ENCODE data around the gene FAM163B.
A peak's percentile ranks its signal among the peaks of the same experiment; 100 is the strongest.

FAM163B gene

GRCh38 chr9:133597316-133597957 lies 11.8 kb downstream of the FAM163B start:
- DNase-seq, result no peak

- no peak for DNase-seq
These were observed 13.3 kb downstream of the FAM163B start for GRCh38 chr9:133595910-133596309.

DNA sequence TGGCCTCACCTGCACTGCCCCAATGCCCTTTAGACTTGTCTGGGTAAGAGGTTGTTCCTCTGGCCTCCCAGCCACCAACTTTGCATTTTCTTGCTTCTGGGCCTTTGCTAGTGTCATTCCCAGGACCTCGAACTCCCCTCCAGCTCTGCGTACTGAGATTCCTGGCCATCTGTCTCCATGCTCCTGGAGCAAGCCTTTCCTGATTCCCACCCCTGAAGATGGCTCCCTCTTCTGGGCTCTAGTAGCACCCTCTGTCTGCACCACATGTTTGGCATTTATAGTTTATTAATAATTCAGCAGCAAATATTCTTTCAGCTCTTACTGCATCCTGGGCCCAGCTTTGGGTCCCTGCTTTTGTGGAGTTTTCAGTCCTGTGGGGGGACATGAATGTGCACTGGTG lies 14.9 kb downstream of the FAM163B start:
- DNase-seq, result no peak

- no peak for DNase-seq
These were observed 15.5 kb downstream of the FAM163B start for GRCh38 chr9:133593587-133594253.

GRCh38 chr9:133592731-133593409 lies 16.3 kb downstream of the FAM163B start:
- DNase-seq, result peak in 1 of 2 experiments; percentile 9

GRCh38 chr9:133591985-133592384 lies 17.2 kb downstream of the FAM163B start:
- DNase-seq, result no peak

DNA sequence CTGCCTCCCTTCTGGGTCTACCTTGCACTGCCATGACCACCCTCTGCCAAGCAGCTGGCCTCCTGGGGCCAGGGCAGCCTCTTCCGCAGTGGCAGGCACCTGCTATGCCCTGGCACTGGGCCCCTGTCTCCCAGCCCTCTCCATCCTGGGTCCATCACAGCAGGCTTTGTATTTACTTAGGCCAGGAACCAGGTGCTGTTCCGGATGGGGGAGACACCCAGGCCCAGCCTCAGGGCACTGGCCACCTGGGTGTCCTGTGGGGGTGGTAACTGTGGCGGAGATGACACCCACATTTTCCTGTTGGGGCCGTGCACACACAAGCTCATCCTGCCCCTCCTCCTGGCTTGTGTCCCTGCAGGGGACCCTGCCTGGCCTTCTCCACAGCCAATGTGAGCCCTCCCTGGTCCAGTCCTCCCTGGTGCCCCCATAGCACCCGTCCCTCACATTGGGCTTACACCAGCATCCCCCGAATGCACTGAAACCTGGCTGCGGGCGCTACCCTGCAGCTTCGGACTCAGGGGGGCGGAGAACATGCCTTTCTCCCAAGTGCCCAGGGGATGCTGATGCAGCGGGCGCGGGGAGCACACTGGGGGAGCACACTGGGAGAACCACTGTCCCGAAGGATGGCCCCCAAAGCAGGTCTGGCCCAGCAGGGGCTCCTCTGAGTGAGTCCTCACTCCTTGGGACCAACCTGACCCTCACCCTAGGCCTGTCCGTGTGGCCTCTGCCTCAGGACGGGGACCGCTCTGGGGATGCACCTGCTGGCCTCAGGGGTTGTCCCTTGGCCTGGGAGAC lies 17.9 kb downstream of the FAM163B start:
- DNase-seq, result no peak

- DNase-seq, result no peak
These were observed 18.8 kb downstream of the FAM163B start for GRCh38 chr9:133590231-133590855.

GRCh38 chr9:133589454-133590227 lies 19.5 kb downstream of the FAM163B start:
- DNase-seq, result no peak

- no peak for DNase-seq
These were observed 21.7 kb downstream of the FAM163B start for GRCh38 chr9:133587466-133587865.

DNA sequence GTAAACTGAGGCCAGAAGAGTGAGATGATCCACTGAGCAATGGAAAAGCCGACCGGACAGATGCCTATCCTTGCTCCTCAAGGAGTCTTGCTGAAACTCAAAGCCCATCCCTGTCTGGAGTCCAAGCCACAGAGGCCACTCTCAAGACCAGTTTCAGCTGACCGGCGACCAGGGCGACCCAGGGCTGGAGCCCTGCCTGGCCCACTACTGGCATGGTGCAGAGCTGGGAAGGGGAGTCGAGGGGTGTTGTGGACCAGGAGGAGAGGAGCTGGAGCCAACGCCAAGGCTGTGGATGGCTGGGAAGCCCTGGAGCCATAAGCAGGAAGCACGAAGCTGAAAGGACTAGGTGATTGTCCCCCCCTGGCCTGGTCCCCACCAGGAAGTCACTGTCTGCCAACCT lies 22.1 kb downstream of the FAM163B start:
- no peak for DNase-seq

GRCh38 chr9:133585481-133586351 lies 23.5 kb downstream of the FAM163B start:
- peak; percentile 10 to 51 for DNase-seq

GRCh38 chr9:133584559-133585476 lies 24.4 kb downstream of the FAM163B start:
- peak; percentile 58 to 76 for DNase-seq

- DNase-seq, result no peak
These were observed 25.0 kb downstream of the FAM163B start for GRCh38 chr9:133584167-133584558.

DNA sequence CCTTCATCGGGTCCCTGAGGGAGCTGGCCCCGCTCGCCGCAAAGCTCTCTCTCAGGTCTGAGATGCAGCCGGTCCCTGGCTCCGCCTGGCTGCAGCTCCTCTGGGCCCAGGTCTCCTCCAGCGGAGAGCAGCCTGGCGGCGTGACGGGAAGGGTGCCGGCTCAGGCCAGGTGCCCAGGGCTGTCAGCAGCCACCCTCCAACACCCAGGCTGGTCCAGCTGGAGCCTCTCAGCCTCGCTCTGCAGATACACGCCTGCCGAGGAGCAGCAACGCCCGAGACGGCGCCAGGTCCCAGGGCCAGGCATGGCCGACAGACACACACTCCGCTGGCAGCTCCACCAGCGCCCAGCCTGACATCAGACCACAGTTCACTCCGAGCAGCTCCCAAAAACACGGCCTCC lies 25.6 kb downstream of the FAM163B start:
- DNase-seq, result no peak

DNA sequence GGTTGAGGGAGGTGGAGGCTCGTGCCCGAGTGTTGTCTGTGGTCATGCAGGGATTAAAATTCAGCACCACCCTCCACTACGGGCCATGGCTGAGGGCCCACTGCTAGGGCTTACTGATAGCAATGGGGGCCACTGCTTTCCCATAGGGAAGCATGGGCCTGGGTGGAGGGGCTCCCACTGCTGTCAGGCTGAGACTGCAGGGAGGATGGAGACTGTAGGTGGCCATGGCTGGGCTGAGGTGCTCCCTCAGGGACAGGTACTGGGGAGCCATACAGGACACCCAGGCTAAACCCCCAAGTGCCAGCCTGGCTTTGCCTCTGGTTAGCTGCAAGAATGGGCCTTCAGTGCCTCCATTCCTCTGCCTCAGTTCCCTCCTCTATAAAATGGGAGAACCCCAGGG lies 26.1 kb downstream of the FAM163B start:
- DNase-seq, result no peak

DNA sequence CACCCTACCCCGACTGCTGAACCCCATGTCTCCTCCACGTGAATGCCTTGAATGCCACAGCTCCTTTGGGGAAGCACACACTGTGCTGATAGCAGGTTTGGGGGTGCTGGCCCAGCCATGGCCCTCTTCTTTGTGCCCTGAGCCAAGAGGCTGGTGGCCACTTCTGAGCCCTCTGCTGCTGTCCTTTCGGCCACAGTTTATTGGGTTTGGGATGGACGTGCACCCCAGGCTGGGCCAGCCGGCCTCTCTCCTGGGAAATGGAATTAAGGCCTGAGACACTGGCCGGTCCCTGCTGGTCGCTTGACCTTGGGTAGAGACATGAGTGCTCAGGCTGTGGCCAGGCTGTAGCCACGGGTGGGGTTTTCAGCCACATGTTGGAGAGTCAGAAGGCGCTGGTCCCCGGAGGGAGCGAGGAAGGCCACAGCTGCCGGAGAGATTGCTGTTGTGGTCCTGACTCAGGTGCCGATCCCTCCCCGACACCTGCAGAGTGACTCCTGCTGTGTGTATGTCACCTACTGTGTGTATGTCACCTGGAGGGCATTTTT lies 26.6 kb downstream of the FAM163B start:
- no peak for DNase-seq

DNA sequence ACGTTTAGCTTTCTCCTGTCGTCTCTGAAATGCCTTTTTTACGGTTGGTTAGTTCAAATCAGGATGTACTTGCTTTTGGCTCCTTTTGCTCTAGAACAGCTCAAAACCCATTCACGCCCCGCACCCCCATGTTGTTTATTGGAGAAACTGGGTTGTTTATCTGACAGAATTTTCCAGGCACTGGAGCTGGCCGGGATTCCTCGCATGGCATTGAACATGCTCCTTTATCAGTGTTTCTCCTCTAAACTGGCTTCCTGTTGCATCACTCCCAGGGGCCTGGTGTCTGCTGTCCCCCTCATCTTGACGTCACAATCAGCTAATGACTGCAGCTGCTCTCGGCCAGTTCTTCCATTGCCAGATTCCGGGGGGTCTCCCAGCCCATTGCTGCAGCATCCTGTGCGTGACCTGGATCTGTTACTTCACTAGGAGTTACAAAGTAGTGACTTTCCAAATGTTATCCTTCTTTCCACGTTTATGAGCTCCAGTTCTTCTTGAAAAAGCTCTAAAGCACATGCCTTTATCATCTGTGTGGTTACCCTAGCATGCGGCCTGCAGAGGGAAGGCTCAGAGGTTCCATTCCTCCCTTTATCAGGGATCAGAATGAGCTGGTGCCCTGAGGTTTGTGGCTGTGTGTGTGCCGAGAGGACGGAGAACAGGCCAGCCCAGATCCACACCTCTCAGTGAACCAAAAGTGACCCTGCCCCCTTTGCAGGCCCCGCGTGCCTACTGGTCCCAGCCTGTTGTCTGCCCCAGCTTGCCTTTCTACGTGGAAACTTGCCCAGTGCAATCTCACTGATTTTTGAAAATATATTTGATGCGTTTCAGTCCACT lies 27.5 kb downstream of the FAM163B start:
- no peak for DNase-seq

DNA sequence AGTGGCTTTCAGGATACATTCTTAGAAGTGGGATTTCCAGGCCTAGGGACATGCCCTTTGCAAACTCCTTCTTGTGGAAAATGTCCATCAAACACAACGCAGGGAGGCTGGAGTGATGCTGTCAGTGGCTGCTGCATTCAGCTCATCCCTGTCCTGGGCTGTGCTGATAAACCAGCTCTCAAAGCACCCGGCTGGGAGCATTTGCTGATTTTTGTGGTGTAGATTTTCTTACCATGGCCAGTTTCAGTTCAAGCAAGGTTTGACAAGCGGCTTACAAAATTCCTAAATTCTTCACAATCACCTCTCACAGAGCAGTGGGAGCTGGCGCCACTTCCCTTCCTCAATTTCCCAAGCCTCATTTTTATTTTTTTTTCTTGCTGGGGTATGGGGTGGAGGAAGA lies 28.2 kb downstream of the FAM163B start:
- DNase-seq, result no peak

Data from NCI-H526 (cell line).